Stimulated activated CD4-positive, alpha-beta T cell treated with anti-CD3 and anti-CD28 coated beads, Interleukin-1b, Interleukin-23, amount 100 ng/mL, for 48 hours (primary cell): ENCODE data around the gene XAGE3.
"Not testable (repeated sequence)": the region's sequence is repeated elsewhere in the genome, so short reads cannot be mapped to it uniquely, and the experiment has no call there.

Experiments used
- DNase-seq: peaks from one replicate; pipeline ENCODE4 v3.0.0-alpha.2; 2020

Gene XAGE3, protein sequence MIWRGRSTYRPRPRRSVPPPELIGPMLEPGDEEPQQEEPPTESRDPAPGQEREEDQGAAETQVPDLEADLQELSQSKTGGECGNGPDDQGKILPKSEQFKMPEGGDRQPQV

DNA sequence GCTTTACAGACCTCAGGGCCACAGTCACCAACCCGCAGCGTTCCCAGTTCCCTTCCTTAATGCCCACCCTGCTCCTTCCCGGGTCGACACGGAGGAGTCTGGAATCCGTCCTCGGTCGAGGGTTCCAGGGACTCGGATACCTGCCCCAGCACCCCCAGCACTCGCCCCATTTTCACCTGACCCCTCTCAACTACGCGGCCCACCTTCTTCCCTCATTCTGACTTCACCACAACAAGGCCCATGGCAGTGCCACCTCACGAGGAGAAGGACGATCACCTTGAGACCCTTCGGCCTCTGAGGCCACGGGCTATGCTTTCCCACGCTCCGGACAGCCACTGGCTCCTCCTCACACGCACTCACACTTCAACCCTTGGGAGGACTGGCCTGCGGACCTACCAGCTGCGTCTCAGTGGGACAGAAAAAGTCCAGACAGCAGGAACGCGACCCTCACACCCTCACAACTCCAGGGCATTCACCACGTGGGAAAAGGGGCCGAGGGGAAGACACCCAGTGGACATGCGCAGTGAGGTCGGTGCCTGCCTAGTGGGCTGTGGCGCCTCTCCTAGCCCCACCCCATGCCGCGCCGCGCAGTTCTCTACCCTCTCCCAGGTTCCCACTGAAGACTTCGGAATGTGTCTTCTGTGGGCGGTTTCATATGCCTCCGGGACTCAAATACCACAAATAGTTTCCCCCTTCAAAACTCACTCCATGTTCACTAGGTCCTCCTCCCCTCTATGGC lies at the start of gene XAGE3:
XAGE3 (minus strand) TSS at position 474 of the 739 bp plus-strand sequence. CDS start 950 bp downstream, outside the sequence.
- no peak for DNase-seq

DNA sequence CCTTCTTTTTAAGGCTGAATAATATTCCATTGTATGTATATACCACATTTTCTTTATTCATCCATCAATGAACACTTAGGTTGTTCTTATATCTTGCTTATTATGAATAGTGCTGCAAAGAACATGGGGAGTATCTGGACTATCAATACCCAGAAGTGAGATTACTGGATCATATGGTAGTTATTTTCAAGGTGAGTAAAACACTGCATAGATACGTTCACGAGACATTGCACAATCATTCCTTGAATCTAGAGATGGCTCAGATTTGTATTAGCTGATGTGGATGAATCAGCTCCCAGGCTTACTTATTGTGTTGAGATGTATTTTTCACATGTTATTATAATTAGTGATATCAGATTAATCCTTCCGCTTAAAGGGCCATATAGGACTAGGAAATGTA lies 46.8 kb upstream of the XAGE3 start:
- not testable (repeated sequence) for DNase-seq

DNA sequence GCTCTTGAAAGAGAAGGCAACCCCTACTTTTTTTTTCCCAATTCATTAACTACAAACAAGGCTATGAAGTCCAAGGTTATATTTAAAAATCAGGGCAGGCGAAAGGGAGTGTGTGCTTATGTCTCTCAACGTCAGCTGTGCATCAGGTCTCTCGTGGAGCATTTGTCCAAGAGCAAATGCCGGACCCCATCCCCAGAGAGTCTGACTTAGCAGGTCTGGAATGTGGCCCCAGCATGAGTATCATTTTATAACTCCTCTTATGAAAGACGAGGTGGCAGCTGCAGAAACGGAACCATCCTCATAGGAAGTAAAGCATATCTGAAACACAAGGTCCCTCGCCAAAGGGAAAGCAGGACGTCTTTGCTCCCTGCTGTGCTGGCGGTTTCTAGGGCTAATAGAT lies 45.8 kb upstream of the XAGE3 start:
- not testable (repeated sequence) for DNase-seq

DNA sequence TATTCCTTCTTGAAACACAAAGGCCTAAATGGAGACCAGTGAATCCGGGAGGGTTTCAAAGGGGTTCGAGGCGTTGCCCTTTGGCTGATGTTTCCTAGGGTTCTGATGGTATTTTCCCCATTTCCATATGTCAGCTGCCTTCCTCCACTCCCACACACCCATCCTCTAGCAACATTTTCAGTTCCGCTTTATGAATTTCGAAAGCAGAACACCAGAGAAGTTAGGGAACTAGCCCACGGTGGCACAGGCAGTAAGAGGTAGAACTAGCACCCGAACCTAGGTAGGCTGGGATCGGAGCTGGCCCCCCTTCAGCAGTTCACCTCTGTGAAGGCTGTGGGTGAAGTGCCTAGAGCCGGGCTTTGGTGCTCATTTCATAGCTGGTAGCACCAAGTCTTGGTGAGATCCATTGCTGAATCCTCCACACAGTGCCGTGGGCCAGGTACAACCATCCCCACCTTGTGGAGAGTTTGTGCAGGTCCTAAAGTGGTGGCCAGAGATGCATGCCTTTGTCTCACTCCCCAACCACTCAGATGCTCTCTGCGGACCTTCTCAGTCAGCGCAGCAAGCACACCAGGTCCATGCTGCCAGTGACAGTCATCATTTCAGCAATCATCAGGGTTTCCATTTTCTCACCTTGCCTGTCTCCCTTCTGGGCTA lies 41.6 kb upstream of the XAGE3 start:
- DNase-seq: not testable (repeated sequence)

DNA sequence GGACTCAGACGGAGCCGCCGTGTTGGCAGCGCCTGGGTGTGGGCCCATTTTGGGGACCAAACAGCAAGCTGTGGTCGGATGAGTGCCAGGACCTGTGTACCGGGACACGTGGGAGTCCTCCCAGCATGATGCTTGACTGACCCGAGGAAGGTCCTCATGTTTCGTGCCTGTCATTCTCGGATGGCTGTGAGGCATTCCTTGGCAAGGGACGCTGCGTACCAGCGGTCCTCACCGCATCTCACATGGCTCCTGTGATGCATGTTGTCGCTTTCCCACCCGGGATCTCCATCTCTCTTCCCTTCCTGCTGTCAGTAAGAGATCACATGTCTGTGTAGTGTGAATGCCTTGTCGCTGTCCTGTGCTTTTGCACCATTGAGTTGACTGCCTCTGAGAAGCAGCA lies 40.0 kb upstream of the XAGE3 start:
- not testable (repeated sequence) for DNase-seq

DNA sequence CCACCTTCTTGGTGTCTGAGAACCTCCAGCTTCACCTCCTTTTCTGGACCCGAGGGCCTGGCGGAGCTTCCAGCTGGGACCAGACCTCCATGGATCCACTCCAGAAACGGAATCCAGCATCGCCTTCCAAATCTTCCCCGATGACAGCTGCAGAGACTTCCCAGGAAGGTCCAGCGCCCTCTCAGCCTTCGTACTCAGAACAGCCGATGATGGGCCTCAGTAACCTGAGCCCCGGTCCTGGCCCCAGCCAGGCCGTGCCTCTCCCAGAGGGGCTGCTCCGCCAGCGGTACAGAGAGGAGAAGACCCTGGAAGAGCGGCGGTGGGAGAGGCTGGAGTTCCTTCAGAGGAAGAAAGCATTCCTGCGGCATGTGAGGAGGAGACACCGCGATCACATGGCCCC lies 39.3 kb upstream of the XAGE3 start:
- not testable (repeated sequence) for DNase-seq

DNA sequence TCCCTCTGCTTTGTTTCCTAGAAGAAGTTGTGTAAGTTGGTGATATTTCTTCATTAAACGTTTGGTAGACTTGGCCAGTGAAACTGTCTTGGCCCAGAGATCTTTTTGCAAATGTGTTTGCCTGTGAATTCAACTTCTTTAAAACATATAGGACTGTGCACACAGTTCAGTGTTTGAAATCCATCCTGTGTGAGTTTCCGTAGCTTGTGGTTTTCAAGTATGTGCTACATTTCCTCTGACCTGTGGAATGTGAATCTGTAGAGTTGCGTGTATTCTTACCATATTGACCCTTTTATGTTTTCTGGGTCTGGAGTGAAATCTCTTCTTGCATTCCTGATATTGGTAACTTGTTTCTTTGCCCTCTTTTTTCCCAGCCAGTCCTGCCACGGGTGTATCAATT lies 38.2 kb upstream of the XAGE3 start:
- not testable (repeated sequence) for DNase-seq

DNA sequence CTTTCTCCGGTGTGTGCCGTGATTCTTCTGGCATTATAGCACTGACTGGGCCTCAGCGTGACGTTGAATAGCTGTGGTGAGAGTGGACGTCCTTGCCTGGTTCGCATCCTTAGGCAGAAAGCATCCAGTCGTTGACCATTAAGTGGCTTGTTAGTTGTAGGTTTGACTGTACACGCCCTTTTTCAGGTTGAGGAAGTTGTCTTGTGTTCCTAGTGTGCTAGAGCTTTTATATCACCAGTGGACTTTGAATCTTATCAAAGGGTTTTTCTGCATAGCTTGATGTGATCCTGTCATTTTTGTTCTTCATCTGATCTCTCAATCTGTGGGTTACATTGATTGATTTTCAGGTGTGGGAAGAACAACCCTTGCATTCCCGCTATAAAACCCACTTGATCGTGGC lies 37.6 kb upstream of the XAGE3 start:
- not testable (repeated sequence) for DNase-seq

DNA sequence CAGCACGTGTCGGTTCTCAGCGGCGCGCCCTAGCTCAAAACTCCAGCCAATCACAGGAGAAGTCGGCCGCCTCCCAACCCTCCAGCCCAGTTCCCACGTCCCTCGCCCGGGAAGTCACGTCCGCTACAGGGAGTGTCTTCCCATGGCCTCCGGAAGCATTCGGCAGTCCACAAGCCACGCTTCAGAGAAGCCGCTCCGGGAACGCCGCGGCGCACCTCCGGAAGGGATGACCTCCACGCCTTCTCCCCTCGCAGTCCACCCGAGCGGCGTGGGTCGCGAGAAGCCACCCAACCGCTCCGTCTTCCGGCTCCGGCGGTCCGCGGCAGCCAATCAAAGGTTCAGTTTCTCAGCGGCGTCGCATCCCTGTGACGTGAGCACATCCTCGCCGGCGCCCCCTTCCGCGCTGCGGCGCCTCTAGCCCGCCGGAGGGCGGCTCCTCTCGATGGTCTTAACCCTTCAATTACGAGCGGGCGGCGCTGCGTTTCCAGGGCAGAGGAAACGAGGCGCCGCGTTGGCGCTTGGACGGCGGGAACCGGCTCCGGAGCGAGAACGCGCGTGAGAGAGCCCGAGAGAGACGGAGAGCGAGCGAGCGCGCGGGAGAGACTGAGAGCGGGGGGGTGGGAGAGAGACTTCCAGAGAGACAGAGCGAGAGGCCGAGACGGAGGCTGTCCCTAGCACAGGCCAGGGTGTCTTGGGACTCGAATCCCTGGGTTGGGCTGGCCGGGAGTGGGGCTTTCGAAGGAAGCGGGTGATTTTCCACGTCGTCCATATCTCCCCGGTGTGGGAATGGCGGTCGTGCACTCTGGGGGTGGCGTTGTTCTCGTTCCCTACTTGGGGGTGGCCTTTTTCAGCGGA lies 29.2 kb upstream of the XAGE3 start, which contains the start of gene FAM156B:
FAM156B (plus strand) TSS at position 476 of the 855 bp plus-strand sequence. CDS start 9,896 bp downstream, outside the sequence.
- DNase-seq: not testable (repeated sequence)

DNA sequence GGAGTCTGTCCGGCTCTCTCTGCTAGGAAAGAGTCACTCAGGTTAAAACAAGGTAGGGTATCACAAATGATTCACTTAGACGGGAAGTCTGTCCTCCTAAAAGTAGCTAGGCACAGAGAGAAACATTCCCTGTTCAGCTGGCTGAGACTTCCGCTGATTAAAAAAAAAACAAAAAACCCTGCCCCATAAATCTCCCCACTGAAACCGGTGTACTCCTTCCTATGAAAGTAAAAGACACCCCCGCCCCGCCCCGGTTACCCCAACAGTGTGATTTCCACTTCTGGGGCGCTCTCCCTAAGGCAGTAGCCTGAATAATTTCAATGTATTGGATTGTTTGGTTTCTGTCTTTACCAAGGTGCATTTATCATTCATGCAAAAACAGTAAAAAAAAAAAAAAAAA lies 28.6 kb upstream of the XAGE3 start:
- DNase-seq: not testable (repeated sequence)

DNA sequence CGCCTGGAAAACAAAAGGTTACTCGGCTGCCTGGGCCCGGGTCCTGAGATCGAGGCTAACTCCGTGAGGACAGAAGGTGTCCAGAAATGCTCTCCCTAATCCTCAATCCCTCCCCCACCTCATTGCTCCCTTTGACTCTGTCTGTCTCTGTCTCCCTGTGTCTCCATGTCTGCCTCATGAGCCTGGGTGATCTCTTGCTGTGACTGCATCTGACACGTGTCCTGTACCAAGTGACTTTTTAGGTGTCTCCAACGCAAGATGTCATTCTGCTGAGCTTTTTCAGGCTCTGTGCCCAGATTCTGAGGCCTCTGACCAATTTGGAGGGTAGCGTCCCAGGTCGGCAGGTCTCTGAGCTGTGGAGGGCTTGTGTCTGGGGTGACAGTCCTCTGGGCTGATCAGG lies 20.2 kb upstream of the XAGE3 start:
- not testable (repeated sequence) for DNase-seq

DNA sequence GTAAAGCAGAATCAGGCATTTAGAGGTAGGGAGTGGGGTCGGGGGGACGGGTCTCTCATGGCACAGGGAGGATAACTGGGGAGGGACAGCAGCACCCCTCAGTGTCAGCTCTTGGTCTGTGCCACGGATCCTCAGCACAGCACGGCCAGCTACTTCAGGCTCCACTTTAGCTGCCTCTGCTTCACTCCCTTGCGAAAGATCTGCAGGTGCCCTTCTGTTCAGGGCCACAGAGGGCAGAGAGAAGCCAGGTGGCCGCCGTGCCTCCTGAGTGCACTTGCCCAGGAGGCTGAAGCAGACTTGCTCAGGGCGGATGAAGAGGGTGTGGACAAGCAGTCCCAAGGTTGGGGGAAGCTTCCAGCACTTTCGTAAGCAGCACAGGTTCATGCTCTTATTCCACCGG lies 19.6 kb upstream of the XAGE3 start:
- not testable (repeated sequence) for DNase-seq

DNA sequence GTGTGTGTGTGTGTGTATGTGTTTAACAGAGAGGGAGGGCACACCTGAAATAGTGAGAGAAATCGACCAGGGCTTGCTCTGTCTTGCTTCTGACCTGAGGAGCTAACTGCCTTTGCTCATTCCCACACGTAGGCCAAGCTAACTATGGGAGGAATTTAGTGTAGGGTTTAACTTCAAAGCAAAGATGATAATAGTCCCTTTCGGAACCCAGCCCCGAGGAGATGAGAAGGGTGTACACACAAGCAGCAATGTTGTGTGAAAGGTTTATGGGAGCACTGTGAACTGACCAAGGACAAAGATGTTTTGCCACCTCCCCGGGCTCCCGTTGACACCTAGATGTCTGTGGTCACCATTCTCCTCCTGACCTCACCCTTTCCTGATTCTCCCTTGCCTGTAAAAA lies 8.5 kb upstream of the XAGE3 start:
- DNase-seq: not testable (repeated sequence)

DNA sequence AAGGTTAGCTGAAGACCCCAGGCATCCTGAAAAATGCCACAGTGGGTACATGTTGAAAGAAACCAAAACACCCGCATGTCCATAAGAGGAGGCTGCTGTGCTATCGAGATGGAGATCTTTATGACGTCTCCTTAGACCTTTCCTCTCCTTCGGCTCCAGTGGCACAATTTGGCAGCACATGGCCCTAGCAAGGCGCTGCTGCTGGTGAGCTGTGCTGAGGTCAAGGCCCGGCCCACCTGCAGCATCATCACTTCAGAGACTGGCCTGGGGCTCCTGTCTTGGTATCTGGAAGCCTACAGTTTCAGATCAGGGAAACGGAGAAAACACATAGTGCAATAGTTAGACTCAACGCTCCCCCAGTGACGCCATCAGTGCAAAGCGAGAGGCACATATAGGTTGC lies 7.6 kb upstream of the XAGE3 start:
- DNase-seq: not testable (repeated sequence)

DNA sequence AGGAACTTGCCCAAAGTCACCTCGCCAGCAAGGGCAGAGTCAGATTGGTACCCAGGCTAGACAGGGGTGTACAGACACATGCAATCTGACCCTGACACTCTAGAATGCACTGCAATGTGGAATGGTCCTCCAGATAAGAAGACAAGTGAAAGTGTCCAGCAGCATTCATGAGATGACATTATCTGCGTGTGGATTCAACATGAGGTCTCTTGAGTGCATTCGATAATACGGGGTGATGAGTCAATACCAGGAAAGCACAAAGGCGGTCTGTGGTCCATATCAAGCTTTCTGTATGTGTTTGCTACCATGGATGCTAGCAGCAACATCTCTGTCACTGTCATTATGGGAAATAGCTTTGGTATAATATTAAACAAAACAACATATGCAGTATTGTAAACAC lies 6.8 kb upstream of the XAGE3 start:
- no peak for DNase-seq

DNA sequence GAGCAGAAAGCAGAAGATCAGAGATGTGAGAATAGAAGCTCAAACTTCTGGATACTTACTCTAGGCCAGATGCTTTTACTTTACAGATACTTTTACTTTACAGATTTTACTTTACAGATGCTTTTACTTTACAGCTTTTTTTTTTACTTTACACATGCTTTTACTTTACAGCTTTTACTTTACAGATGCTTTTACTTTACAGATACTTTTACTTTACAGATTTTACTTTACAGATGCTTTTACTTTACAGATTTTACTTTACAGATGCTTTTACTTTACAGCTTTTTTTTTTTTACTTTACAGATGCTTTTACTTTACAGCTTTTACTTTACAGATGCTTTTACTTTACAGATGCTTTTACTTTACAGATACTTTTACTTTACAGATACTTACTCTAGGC lies 5.9 kb upstream of the XAGE3 start:
- not testable (repeated sequence) for DNase-seq

DNA sequence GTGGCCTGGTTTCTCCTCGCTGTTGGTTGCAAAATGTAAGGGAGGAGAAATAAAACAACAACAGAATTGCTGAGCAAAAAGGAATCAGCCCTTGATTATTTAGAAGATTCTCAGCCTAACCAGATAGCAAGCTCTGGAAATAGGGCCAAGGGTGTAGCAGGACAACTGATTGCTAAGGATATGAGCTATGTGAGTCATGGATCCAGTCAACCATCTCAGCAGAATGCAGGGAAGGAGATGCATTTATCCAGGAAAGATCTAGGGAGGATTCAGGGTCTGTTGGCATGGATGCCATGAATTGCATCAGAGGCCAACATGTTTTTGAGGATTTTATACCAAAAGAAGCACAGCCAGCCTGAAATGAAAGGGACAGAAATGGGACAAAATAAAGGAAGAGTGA lies 2.2 kb upstream of the XAGE3 start:
- no peak for DNase-seq

DNA sequence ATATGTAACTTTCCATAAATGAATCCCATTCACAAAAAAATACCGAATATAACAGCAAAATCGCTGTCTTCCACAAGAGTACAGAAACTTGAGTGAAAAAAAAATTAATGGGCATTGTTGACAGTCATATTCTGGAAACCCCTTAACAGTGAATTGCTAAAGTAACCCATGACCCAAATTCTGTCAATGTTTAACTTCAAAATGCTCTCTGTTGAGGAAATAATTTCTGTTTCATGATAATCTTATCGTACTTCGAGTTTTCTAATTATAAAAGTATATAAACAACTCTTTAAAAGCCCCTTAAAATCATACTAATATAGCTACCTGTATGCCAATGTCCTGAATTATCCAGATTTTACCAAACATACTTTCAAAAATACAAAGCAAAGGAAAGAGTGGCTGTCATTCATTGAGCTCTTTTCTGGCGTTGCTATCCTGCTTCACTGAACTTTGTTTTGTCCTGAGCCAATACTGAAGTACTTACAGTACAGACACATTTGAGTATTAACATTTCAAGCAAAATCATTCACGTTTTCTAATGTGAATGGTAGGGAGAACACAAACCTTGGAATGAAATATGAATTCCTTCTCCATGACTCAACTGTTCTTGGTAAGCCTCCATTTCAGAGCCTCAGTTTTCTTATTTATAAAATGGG lies 2.4 kb downstream of the XAGE3 start:
- DNase-seq: no peak

DNA sequence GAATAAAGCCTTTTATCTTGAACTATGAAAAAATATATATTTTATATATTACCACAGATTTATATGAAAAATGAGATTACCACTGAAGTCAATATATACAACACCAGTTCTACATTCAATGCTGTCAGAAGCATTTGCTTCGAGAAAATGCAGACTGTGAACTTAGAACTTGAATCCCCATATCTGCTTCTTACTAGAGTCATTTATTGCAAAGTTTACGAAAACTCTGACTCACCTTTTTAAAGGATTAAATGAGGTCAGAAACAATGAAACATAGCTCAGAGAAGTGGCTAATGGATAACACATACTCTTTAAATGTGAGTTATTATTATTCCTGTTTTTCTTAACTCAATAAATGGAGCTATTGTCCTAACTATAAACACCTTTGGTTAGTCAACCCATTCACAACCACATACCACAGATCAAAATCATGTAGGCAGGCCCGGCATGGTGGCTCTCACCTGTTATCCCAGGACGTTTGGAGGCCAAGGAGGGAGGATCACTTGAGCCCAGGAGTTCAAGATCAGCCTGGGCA lies 10.8 kb downstream of the XAGE3 start:
- DNase-seq: not testable (repeated sequence)

DNA sequence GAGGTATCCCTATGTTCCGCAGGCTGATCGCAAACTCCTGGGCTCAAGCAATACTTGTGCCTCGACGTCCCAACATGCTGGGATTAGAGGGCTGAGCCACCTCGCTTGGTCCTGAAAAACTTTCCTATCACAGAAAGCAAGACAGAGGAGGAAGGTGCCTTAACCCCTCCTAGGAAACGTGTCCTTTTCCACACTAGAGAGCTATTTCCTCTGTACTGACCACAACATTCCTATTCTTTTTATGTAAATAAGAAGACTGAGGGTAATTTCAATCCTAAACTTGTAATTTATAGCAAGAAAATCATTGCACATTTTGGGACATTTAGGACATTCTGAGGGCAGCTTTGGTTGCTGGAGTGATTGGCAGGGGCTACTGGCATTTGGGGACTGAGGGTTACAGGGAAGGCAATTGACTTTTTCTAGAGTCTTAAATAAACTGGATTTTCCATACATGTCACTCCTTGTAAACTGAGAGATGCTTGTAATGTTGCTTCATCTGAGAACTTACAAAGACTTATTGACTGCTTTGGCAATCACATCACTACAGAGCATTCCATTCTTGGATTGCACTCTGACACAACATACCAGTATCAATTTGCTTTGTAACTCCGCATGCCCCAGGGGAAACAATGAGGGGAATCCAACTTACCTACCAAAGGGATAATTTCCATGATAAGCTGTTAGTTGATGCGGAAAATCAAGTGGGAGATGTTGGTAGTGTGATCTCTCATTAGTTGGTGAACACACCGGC lies 15.6 kb downstream of the XAGE3 start:
- DNase-seq: no peak

DNA sequence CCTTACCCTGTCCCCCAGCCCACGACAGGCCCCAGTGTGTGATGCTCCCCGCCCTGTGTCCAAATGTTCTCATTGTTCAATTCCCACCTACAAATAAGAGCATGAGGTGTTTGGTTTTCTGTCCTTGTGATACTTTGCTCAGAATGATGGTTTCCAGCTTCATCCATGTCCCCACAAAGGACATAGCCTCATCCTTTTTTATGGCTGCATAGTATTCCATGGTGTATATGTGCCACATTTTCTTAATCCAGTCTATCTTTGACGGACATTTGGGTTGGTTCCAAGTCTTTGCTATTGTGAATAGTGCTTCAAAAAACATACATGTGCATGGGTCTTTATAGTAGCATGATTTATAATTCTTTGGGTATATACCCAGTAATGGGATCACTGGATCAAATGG lies 24.3 kb downstream of the XAGE3 start:
- not testable (repeated sequence) for DNase-seq
